ENCODE data around the gene NDUFC2.
"Not testable (repeated sequence)": the region's sequence is repeated elsewhere in the genome, so short reads cannot be mapped to it uniquely, and the experiment has no call there.

Gene NDUFC2

DNA sequence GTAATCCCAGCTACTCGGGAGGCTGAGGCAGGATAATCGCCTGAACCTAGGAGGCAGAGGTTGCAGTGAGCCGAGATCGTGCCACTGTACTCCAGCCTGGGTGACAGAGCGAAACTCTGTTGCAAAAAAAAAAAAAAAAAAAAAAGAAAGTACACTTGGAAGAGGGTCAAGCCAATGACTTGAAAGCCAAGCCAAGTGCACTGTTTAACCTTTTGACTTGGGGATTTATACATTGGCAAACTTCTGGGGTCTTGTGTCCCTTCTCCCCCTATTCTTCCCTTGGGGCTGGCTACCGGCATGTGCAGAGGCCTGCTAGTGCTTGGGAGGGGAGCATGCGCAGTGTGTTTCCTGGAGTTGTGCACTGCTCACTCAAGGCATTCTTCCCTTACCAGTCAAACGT lies 30.3 kb downstream of the NDUFC2 start:
- no peak for DNase-seq

DNA sequence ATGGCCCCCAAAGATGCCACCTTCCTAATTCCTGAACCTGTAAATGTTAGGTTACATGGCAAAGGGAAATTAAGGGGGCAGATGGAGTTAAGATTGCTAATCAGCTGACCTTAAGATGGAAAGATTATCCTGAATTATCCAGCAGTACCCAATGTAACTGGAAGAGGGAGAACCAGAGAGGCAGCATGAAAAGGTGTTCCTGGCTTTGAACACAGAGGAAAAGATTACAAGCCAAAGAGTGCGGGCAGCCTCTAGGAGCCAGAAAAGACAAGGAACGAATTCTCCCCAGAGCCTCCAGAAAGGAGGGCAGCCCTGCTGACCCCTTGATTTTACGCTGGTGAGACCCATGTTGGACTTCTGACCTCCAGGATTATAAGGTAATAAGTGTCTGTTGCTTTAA lies 31.1 kb downstream of the NDUFC2 start:
- DNase-seq = no peak

DNA sequence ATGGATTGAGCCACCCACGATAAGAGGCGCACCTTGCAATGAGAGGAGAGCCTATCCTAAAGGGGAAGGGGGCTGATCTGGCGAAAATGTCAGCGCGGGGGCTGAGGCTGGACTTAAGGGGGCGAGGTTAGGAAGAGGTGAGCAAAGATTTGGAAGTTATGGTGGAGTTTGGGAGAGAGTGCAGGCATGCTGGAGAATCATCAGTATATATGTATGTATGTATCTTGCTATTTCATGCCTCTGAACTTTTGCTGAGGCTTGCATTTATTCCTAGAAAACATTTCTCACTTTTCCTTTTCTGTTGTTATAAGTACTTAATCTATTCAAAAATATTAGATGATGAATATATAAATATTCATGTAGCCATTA lies 33.2 kb downstream of the NDUFC2 start:
- DNase-seq = no peak

DNA sequence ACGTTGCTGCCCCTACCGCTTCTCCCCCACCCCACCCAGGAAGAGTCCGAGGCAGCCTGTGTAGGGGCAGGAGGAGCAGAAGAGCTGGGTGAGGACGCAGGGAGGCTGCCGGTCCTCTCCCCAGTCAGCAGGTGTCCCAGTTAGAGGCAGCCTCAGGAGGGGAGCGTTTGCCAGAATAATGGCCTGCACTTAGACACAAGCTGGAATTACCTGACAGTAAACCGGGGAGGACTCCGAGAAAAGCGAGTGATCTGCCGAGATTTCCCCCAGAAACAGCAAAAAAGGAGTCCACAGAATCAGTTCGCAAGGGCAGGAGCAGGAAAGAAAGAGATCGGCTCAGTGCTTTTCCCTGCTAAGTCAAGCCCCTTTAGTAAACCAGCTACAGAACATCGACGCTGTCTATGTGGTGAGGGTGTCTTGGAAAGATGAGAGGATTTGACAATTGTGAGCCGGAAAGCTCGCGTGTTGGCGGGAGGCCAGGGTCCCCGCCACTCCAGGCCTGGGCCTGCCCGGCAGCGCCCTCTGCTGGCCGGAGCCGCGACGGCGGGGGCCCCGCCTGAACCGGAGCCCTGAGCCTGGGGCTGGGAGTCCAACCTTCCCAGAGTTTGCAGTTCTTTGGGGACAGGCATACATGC lies 33.7 kb downstream of the NDUFC2 start:
- DNase-seq = peak; percentile 47

DNA sequence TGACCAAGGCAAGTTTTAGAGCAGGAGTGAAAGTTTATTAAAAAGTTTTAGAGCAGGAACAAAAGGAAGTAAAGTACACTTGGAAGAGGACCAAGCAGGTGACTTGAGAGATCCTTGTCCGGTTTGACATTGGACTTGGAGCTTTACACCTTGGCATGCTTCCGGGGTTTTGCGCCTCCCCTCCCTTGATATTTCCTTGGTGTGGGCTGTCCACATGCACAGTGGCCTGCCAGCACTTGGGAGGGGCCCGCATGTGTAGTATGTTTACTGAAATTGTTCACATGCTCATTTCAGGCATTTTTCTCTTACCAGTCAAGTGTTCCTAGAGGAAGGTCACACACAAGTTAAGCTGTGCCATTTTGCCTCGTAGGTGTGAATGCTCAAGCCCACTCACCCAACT lies 35.0 kb downstream of the NDUFC2 start:
- DNase-seq = no peak

DNA sequence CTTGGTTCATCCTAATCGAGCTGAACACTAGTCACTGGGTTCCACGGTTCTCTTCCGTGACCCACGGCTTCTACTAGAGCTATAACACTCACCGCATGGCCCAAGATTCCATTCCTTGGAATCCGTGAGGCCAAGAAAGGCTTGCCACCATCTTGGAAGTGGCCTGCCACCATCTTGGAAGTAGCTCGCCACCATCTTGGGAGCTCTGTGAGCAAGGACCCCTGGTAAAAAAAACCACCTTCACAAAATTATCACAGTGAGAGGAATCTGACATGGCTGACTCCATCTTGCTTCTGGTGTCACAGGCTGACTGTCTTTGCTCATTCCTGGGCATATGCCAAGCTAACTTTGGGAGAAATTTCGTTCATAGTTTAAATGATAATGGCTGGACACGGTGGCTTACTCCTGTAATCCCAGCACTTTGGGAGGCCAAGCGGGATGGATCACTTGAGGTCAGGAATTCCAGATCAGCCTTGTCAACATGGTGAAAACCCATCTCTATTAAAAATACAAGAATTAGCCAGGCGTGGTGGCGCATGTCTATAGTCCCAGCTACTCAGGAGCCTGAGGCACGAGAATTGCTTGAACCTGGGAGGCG lies 37.7 kb downstream of the NDUFC2 start:
- no peak for DNase-seq

DNA sequence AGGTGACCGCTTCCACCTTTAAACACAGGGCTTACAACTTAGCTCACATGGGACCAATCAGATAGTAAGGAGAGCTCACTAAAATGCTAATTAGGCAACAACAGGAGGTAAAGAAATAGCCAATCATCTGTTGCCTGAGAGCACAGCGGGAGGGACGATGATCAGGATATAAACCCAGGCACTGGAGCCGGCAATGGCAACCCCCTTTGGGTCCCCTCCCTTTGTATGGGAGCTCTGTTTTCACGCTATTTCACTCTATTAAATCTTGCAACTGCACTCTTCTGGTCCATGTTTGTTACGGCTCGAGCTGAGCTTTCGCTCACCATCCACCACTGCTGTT lies 38.3 kb downstream of the NDUFC2 start:
- not testable (repeated sequence) for DNase-seq

DNA sequence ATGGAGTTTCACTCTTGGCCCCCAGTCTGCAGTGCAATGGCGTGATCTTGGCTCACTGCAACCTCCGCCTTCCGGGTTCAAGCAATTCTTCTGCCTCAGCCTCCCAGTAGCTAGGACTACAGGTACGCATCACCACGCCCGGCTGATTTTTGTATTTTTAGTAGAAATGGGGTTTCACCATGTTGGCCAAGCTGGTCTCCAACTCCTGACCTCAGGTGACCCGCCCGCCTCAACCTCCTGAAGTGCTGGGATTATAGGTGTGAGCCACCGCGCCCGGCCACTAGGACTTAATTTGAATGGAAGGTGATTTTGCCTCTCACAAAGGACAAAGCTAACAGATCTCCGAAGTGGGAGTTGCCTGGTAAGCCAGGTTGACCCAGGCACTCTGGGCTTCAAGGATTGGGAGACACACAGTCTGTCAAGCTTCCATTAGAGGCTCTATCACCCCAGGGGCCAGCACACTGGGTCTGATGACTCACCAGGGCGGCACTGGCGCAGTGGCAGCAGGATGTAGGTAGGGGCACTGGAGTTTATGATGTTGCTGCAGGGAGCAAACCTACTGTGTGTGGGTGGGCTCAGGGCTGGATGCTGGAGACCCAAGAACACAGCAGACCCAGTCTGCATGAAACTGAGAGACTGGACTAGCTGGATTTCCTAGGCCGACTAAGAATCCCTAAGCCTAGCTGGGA lies 38.8 kb downstream of the NDUFC2 start:
- no peak for DNase-seq

DNA sequence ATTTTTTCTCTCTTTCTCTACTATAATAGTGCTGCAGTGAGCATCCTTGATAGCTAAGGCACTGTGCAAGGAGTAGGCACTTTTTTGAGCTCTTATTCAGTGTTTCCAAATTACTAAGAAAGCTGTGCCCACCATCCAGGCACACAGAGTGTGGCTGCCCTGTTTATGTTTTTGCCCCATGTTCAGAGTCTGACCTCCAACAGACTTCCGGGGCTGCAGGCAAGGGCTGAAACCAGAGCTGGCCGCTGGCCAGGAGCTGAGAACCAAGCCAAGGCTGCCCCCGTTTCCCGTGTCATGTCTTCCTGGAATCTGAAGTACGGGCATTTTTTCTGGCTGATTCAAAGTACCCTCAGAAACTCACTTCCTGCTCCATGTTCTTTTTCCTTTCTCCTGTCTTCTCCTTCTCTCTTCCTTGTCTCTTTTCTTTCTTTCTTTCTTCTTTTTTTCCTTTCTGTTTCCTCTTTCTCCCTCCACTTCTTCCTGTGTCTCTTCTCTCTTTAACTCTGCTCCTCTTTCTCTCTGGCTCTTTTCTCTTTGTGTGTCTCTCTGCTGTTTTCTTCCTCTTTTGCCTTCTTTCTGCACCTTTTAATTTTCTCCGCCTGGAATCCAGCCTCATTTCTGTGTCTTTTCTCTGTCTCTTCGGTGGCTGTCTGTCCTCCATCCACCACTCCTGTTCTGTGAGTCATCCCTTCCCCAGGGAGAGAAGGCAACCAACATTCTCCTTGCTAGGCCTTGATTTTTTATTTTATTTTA lies 39.6 kb downstream of the NDUFC2 start:
- peak; percentile 55 for DNase-seq

DNA sequence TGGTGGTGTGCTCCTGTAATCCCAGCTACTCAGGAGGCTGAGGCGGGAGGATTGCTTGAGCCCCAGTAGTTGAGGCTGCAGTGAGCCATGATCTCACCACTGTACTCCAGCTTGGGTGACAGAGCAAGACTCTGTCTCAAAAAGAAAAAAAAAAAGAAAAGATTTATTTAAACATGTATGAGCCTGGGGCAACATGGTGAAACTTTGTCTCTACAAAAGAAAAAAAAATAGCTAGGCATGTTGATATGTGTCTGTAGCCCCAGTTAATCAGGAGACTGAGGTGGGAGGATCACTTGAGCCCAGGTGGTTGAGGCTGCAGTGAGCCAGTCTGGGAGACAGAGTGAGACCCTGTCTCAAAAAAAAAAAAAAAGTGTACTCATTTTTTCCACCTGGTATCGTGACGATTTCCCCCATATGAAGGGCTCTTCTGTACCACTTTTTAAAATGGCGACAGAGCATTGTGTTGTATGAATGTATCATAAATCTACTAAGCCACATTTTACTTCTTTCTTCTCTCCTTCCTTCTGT lies 40.2 kb downstream of the NDUFC2 start:
- DNase-seq = no peak

DNA sequence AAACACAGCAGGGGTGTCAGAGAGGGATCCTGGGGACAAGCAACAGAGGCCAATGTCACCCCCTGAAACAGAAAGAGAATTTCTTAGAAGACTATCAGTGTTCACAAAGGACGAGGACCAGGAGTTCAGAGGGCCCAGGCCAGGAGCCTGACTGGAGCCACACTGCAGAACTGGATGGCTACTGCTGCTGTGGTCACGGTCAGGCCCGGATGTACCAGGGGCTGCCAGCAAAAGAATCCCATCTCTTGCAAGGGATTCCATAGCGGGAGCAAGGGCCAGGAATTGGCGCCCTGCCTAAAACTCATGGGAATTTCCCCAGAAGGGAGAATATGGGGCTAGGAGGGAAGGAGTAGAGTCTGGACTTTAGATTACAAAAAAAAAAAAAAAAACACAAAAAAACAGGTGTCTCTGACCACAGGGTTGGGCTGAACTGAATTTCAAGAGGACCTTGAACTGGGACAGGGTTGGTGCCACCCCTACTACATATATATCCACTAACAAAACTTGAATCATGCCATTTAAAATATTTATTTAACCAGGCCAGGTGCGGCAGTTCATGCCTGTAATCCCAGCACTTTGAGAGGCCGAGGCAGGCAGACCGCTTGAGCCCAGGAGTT lies 40.9 kb downstream of the NDUFC2 start:
- no peak for DNase-seq

DNA sequence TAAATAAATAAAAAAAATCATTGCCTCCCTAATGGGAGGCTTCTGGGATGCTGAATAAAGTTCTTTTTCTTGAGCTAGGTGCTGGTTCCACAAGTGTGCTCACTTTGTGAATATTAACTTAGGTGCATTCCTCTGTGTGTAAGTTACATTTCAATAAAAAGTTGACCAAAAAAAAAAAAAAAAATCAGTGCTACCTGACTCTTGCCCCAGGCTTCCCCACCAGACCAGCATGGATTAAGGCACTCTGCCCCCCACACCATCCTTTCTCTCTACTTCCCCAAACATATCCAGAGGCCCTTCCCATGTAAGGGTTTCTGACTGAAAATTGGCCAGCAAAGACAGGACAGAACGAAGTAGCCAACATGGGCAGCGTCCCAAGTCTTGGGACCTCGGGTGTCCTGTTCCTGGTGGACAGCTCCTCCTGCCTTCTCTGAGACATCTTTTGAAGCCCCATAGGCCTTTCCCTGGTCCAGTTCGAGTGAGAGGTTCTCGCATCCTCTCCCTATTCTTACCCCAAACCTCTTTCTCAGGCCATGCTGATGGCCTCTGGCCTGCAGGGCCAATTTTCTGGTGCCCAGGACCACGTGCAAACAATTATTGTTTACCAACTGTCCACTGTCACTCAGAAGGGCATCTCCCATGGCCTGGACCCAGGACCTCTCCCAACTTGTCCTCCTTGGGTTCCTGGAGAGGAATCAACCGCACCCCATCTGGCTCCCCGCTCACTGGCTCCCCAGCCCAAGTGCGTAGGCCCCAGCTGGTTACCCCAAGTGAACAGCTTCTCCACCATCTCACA lies 41.6 kb downstream of the NDUFC2 start:
- DNase-seq = no peak

DNA sequence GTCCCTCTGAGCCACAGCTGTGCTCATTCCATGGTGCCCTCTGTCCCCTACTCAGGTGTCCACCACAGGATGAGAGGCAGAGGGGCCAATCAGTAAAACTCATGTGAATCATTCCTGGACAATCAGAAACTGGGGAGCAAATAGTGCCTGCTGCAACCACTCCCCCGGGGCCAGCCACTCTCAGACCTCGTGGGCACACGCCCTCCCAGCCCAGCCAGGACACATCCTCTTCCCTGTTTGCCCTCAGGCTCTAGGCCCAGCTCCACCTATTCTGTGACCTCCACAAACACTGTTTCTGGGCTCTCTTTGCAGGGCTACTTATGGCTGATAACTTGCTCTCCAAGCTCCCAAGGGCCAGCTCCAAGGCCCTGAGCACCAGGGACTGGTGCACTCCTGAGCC lies 42.6 kb downstream of the NDUFC2 start:
- DNase-seq = no peak

DNA sequence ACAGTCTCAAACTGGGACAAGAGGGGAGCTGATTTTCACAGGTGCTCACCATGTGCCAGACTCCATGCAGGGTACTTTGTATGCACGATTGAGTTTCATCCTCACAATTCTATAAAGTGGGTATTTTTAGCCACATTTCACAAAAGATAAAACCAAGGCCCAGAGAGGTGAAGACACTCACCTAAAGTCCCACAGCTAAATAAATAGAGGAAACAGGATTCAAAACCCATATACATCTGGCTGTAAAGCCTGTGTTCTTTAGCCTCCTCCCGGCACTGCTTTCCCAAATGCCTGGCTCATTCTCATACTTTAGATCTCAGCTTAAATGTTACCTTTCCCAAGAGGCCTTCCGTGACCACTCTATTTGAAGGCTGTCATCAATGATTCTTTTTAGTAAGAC lies 43.3 kb downstream of the NDUFC2 start:
- DNase-seq = no peak

DNA sequence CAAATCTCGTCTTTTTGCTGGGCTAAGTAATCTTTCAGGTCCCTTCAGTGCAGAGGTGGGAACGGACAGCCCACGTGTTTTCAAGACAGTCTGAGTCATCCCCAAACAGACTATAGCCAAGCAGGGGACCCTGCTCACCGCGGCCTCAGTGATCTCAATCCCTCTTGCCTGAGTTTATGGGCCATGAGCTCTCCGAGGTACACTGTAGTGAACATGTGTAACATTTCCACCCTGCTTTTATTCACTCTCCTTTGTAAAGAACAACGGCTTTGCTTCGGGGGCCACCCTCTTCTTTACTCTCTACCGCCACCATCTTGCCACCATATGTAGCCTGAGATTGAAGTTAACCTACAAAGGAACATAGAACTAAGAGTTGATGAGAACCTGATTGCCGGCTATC lies 45.0 kb downstream of the NDUFC2 start:
- no peak for DNase-seq

DNA sequence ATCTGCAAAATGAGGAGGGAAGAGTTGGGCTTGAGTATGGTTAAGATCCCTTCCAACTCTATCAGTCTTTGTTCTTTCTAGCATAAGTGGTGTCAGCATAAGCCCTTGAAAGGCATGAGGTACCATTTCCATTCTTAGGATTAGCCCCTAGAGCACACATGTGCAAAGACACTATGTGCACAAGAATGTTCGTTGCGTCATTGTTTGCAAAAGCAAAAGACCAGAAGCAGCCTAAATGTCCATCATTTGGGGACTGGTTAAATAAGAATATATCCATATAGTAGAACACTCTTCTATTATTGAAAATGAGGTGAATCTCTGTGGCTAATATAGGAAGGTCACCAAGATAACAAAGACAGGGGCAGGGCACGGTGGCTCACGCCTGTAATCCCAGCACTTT lies 46.6 kb downstream of the NDUFC2 start:
- no peak for DNase-seq

DNA sequence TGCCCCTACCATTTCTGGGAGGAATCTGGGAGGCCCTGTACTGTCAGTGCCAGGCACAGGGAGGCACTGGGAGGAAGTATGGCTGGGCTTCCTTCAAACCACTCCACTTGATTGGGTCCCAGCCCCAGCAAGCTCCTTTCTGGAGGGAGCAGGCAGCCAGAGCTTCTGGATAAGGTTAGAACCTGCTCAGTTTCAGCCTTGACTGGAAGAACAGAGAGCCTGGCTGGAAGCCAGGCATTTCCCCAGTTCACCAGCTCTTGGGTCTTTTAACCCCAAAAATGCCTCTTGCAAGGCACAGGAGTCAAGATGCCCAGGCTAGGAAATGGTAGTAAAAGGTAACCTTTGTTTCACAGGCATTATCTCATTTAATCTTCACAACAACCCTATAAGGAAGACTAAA lies 47.6 kb downstream of the NDUFC2 start:
- peak; percentile 32 for DNase-seq

DNA sequence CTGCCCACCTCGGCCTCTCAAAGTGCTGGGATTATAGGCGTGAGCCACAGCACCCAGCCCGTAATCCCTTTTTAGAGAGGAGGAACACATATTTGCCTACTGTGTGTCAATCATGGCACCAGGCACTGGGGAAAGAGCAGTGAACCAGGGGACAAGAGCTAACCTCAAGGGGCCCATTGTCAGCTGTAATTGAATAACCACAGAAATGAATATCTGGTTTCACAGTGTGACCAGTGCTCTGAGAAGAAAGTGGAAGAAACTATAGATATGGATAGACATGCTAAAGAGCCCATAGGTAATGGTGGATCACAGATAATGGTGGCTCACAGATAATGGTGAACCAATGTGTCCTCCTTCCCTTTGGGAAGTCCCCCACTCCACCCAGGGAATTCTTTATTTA lies 48.0 kb downstream of the NDUFC2 start:
- no peak for DNase-seq

DNA sequence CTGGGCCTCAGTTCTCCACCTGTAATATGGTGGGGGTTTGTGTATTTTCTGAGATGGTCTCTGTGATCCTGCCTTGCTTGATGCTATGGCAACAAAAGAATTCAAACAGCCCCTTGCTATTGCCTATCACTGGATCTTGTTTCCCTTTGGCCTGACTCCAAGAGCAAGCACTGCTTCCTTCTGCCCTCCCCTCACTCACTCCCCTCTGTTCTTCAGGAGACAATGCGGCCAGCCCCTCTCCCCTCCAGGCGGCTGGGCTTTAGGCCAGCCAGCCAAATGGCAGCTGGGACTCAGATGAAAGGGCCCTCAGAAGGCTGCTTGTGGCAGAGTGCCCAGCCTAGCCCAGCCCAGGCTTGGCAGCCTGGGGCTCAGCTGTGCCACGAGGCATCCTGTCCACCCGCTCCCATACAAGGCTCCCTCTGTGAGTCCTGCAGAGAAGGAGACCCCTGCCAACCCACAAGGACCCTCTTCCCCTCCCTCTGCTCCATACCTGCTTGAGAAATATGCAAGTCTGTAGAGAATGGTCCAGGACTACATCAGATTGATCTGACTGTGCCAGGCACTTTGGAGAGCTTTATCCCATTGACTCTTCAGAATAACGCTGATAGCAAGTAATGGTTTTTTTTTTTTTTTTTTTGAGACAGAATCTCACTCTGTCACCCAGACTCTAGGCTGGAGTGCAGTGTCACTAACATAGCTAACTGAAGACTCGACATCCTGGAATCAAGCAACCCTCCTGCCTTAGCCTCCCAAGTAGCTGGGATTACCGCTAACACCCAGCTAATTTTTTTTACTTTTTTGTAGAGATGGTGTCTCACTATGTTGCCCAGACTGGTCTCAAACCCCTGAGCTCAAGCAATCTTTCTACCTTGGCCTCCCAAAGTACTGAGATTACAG lies 49.0 kb downstream of the NDUFC2 start:
- DNase-seq = peak; percentile 97

DNA sequence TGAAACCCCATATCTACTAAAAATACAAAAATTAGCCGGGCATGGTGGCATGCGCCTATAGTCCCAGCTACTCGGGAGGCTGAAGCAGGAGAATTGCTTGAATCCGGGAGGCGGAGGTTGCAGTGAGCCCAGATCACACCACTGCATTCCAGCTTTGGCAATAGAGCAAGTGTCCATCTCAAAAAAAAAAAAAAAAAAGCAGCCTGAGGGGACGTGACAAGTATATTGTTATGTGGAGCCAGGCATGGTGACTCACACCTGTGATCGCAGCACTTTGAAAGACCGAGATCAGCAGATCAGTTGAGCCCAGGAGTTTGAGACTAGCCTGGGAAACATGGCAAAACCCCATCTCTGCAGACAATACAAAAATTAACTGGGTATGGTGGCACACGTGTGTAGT lies 51.2 kb downstream of the NDUFC2 start:
- DNase-seq = not testable (repeated sequence)

DNA sequence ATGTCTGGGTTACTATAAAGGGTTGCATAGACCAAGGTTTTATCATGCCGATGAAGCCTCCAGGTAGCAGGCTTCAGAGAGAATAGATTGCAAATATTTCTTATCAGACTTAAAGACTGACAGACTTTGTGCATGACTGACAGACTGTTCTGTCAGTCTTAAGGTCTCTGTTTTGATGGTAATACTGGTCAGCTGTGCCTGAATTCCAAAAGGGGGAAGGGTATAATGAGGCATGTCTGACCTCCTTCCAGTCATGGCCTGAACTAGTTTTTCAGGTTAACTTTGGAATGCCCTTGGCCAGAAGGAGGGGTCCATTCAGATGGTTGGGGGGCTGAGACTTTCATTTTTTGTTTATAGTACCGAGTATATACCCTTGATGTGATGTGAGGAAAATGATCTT lies 51.9 kb downstream of the NDUFC2 start:
- no peak for DNase-seq
